PC-9 (cell line): ENCODE data around the gene F5. TPM values are rescaled to one million over a fixed set of nuclear protein-coding genes. Genes with fewer than 3 reads are reported as not detected.

Experiments
- BruUV-seq: library from RNA; stranded (reverse); fragments of 400-500 nt; replicated peaks from 2 replicates; lab custom pipeline; 2021; lab: Mats Ljungman, UMichigan
- CTCF ChIA-PET: fragments of 300-600 bp; sonication (Branson Sonifier 250); formaldehyde crosslinking; loops from one replicate; lab custom pipeline; 2022; ENCODE audit warnings: antibody characterized with exemption; lab: Charles Lee
- POLR2A ChIA-PET: fragments of 300-600 bp; sonication (Branson Sonifier 250); formaldehyde crosslinking; loops from one replicate; lab custom pipeline; 2022; ENCODE audit warnings: antibody characterized with exemption; ENCODE audit not compliant: unreplicated experiment; lab: Charles Lee
- DNase-seq, 2 experiments: peaks; one replicate each; pipeline versions ENCODE4 v3.0.0 to v3.0.0-alpha.2; 2015 to 2022; ENCODE audit warnings: mixed read lengths in 1 of 2
- H2AFZ ChIP-seq: fragments of 200-600 bp; sonication (generic); 2 replicates; pipeline ENCODE4 v1.8.1; 2017; ENCODE audit warnings: antibody characterized with exemption
- H3F3A ChIP-seq: fragments of 200-600 bp; sonication (generic); 2 replicates; pipeline ENCODE4 v1.8.1; 2017; ENCODE audit warnings: antibody characterized with exemption, mild to moderate bottlenecking, low read depth; ENCODE audit not compliant: insufficient read depth
- H3K27ac ChIP-seq: fragments of 200-600 bp; sonication (generic); 2 replicates; pipeline ENCODE4 v1.6.1; 2016; ENCODE audit warnings: mixed run types
- H3K27me3 ChIP-seq: fragments of 200-600 bp; sonication (generic); 2 replicates; pipeline ENCODE4 v1.6.1; 2016; ENCODE audit warnings: low read depth, mixed run types; ENCODE audit not compliant: insufficient read depth
- H3K36me3 ChIP-seq: fragments of 200-600 bp; sonication (generic); 2 replicates; pipeline ENCODE4 v1.6.1; 2016; ENCODE audit warnings: low read depth, mixed run types
- H3K4me1 ChIP-seq: fragments of 200-600 bp; sonication (generic); replicated peaks from 2 replicates; pipeline ENCODE4 v1.6.1; 2016; ENCODE audit warnings: mixed run types; ENCODE audit not compliant: insufficient read depth
- H3K4me2 ChIP-seq: fragments of 200-600 bp; sonication (generic); 2 replicates; pipeline ENCODE4 v1.6.1; 2017; ENCODE audit warnings: mixed run types
- H3K4me3 ChIP-seq: fragments of 200-600 bp; sonication (generic); 2 replicates; pipeline ENCODE4 v1.6.1; 2016; ENCODE audit warnings: mixed run types
- H3K79me2 ChIP-seq: fragments of 200-600 bp; sonication (generic); 2 replicates; pipeline ENCODE4 v1.6.1; 2017; ENCODE audit warnings: low read depth, mixed run types
- H3K9me2 ChIP-seq: fragments of 200-600 bp; sonication (generic); 2 replicates; pipeline ENCODE4 v1.8.1; 2017; ENCODE audit warnings: mild to moderate bottlenecking; ENCODE audit not compliant: insufficient read depth
- H3K9me3 ChIP-seq: fragments of 200-600 bp; sonication (generic); 2 replicates; pipeline ENCODE4 v1.8.1; 2016; ENCODE audit warnings: low read depth; ENCODE audit not compliant: insufficient read depth
- H4K20me1 ChIP-seq: fragments of 200-600 bp; sonication (generic); 2 replicates; pipeline ENCODE4 v1.8.1; 2017; ENCODE audit not compliant: insufficient read depth
- CTCF ChIP-seq: fragments of 200-600 bp; sonication (generic); conservative IDR thresholded peaks from 2 replicates; pipeline ENCODE4 v1.6.1; 2017; ENCODE audit warnings: mixed run types, antibody characterized with exemption, mild to moderate bottlenecking, moderate library complexity
- EZH2 ChIP-seq: fragments of 200-600 bp; sonication (generic); IDR thresholded peaks from 2 replicates; pipeline ENCODE4 v1.8.0; 2017; ENCODE audit warnings: antibody characterized with exemption, low read depth
- intact Hi-C: fragments of 100-400 bp; cut with micrococcal nuclease; formaldehyde crosslinking; loops from one replicate; pipeline ENCODE4 v1.10.0; 2022; ENCODE audit not compliant: unreplicated experiment
- total RNA-seq: library from RNA; stranded (reverse); gene quantifications from 2 replicates; pipeline ENCODE4 v1.2.3, GENCODE V29; 2021

F5 gene
- total RNA-seq, 1 experiment from 2014 or later, result not detected

- Histone ChIP-seq H3K36me3 (no peaks in the 10 kb centered on the region), H3K79me2 (no peaks in the 10 kb centered on the region), H3K4me3 (no peak overlapping the region), H3K9me3 (0 out of 2 replicates have a peak, but pooled peaks cover 5% of the 10 kb centered on the region), H3F3A (peaks cover 6% of the 10 kb centered on the region), H2AFZ (no peak overlapping the region), H3K4me2 (no peak overlapping the region), H4K20me1 (no peaks in the 10 kb centered on the region), H3K9me2 (peaks cover 5% of the 10 kb centered on the region; the same call in 1 of the 2 replicates), H3K4me1 (peaks cover 28% of the 10 kb centered on the region), H3K27me3 (no peaks in the 10 kb centered on the region), H3K27ac (no peak overlapping the region)
- ChIA-PET POLR2A (no interaction called here), CTCF (no interaction called here)
- DNase-seq, result no peak
- no peak for TF ChIP-seq EZH2
- TF ChIP-seq CTCF, result no peak
- no TSS peak for BruUV-seq
- intact Hi-C loops, result no loop called here
Observed at GRCh38 chr1:169491845-169492281, 94.4 kb downstream of the F5 start.

GRCh38 chr1:169488157-169488556 lies 98.1 kb downstream of the F5 start:
- Histone ChIP-seq H3K4me3 (no peak overlapping the region), H3K9me2 (peaks cover 5% of the 10 kb centered on the region; the same call in 1 of the 2 replicates), H3K4me2 (no peak overlapping the region), H3F3A (peaks cover 12% of the 10 kb centered on the region), H3K79me2 (peaks cover 21% of the 10 kb centered on the region), H2AFZ (no peak overlapping the region), H3K27me3 (no peaks in the 10 kb centered on the region), H3K4me1 (peaks cover 30% of the 10 kb centered on the region), H3K9me3 (no peaks in the 10 kb centered on the region), H3K36me3 (no peaks in the 10 kb centered on the region), H4K20me1 (no peaks in the 10 kb centered on the region), H3K27ac (no peak overlapping the region)
- ChIA-PET CTCF (no interaction called here), POLR2A (no interaction called here)
- DNase-seq, result no peak
- TF ChIP-seq CTCF, result no peak
- no peak for TF ChIP-seq EZH2
- BruUV-seq, result no TSS peak
- intact Hi-C loops, result loop anchor here (5.0 to 10.0 kb wide), 2 partner anchors 121 to 307 kb away; partner anchors contain the start of genes BLZF1, METTL18 and NME7

- no peaks in the 10 kb centered on the region; the same call in 1 of the 2 replicates for H3K36me3 ChIP-seq
- ChIA-PET POLR2A (no interaction called here), CTCF (no interaction called here)
- H3K27ac ChIP-seq, result 0 out of 2 replicates have a peak overlapping the region, but pooled peaks have one; percentile 89
- H2AFZ ChIP-seq, result no peak overlapping the region
- peaks cover 27% of the 10 kb centered on the region for H3K79me2 ChIP-seq
- H3K4me2 ChIP-seq, result peak overlapping the region; percentile 90
- H4K20me1 ChIP-seq, result no peaks in the 10 kb centered on the region
- H3K4me3 ChIP-seq, result peak overlapping the region; percentile 85; the same call in 1 of the 2 replicates
- DNase-seq, result no peak
- intact Hi-C loops, result loop anchor here (5.0 to 10.0 kb wide), 2 partner anchors 120 to 307 kb away; partner anchors contain the start of genes BLZF1, METTL18 and NME7
- TF ChIP-seq EZH2, result no peak
- TF ChIP-seq CTCF, result no peak
- no TSS peak for BruUV-seq
- H3K27me3 ChIP-seq, result no peaks in the 10 kb centered on the region
- H3K9me2 ChIP-seq, result peaks cover 5% of the 10 kb centered on the region; the same call in 1 of the 2 replicates
- H3F3A ChIP-seq, result peaks cover 12% of the 10 kb centered on the region
- H3K9me3 ChIP-seq, result no peaks in the 10 kb centered on the region
- peaks cover 36% of the 10 kb centered on the region for H3K4me1 ChIP-seq
Observed at GRCh38 chr1:169487561-169487960, 98.7 kb downstream of the F5 start.
